Transverse colon (tissue), 3 donors: ENCODE results near the gene UHRF2.

Experiments used
- CTCF ChIP-seq, 5 experiments: fragments of 200-600 bp in 3 of 5; fragments of 450-650 bp in 2 of 5; sonication (generic) in 3 of 5; IDR thresholded peaks; 1 replicate in 2 of 5; 2 replicates in 3 of 5; pipeline ENCODE4 v1.5.1; 2016 to 2017; ENCODE audit warnings: antibody characterized with exemption in 5 of 5, inconsistent platforms in 3 of 5, mild to moderate bottlenecking in 2 of 5, moderate library complexity in 1 of 5
- EP300 ChIP-seq: sonication (generic); formaldehyde crosslinking; IDR thresholded peaks from one replicate; pipeline ENCODE4 v1.6.1; 2017; ENCODE audit warnings: antibody characterized with exemption, low read depth

DNA sequence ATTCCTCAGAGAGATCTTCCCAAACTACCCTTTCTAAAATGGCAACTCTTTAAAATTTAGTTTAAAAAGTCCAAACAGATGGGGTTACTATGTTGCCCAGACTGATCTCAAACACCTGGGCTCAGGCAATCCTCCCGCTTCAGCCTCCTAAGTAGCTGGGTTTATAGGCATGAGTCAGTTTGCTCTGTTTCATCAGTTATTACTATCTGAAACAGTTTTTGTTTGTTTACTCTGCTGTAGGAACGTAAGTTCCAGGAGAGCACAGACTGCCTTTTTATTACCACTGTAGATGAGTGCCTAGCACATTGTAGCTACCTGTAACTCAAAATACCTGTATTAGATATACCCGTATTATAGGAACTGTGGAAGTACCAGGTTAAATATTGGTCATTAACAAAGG is 89.4 kb downstream of the UHRF2 start:
- TF ChIP-seq CTCF (IDR thresholded peaks at IDR 0.05) (no peak), EP300 (no peak)
